Cerebellar nuclear complex (tissue), 1 donor: ENCODE data around the gene PSMG1.
"Not testable (repeated sequence)": the region's sequence is repeated elsewhere in the genome, so short reads cannot be mapped to it uniquely, and the experiment has no call there.

Experiments
- DNase-seq, 2 experiments: peaks; one replicate each; lab custom pipeline; 2025; lab: John Stamatoyannopoulos, UW

PSMG1 gene

DNA sequence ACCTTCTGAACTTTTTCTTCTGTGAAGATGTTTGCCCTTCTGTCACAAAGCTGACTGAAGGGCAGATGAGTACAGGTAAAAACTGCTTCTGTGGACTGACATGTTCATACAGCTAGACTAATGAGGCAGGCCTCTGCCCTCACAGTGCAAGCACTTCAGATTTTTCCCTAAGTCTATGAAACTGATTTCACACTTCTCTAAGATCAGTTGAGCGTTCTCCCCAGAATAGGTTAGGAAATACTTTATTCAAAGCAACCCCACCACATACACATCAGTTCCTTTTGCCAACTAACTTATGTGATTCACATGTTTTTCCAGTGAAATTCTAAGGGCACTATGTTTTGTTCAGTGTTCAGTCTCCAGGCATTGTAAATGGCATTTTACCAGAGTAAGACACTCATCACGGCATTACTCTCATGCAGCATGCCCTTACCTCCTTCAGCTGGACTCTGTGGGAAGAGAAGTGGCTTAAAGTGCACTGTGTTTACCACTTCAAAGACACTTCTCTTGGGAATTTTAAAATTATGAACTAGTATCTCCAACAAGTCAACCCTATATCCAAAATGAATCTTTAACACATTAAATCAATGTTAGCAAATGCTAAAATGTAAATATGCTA lies 5.4 kb upstream of the PSMG1 start:
- no peak for DNase-seq

DNA sequence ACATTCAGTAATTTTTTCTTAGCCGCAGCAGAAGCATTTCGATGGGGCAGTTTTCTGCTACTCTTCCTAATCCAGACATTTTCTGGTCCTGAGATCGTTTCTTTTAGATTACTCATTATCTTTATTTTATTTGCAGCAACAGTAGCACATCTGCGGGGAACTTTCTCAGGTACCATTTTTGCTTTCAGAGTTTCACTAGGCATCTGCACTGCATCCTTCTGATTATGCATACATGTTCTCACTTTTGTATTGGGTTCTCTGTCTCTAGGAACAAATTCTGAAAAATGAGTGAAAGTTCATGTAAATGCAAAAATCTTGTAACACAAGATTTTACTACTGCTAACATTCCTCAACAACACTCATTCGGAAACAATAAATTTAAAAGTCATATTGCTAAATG lies 3.9 kb upstream of the PSMG1 start:
- DNase-seq: no peak

DNA sequence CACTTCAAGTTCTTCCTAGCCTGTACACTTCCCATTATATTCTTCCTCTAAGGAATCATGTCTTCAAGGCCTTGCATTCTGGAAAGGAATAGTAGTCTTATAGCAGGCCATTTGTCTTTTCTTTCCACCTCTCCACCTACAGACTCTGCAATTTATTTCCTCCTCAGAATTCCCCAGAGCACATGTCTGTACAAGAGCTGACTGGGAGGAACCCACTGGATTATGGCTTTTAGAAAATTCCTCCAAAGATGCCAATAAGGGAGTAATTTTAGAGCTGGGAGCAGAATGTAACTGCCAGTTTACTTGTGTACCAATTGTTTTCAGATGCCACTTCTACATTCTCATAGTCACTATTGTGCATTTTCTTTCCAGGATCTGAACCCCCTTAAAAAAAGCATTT lies 3.4 kb upstream of the PSMG1 start:
- no peak for DNase-seq

DNA sequence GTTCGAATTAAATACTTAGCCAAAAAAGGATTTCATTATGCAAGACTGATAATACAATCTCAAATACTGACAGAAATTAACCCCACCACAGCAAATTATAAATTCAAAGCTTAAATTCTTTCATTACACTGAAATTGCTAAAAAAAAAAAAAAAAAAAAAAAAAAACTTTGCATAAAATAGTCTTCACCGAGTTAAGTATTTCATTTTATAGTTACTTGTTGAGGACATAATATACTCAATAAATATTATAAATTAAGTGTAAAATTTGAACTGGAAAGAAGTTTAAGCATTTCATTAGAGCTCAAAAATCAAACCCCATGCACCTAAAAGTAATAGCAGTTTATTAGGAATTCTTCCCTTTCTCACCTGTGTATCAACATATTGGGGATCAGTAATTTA lies 1.9 kb upstream of the PSMG1 start:
- DNase-seq: no peak

DNA sequence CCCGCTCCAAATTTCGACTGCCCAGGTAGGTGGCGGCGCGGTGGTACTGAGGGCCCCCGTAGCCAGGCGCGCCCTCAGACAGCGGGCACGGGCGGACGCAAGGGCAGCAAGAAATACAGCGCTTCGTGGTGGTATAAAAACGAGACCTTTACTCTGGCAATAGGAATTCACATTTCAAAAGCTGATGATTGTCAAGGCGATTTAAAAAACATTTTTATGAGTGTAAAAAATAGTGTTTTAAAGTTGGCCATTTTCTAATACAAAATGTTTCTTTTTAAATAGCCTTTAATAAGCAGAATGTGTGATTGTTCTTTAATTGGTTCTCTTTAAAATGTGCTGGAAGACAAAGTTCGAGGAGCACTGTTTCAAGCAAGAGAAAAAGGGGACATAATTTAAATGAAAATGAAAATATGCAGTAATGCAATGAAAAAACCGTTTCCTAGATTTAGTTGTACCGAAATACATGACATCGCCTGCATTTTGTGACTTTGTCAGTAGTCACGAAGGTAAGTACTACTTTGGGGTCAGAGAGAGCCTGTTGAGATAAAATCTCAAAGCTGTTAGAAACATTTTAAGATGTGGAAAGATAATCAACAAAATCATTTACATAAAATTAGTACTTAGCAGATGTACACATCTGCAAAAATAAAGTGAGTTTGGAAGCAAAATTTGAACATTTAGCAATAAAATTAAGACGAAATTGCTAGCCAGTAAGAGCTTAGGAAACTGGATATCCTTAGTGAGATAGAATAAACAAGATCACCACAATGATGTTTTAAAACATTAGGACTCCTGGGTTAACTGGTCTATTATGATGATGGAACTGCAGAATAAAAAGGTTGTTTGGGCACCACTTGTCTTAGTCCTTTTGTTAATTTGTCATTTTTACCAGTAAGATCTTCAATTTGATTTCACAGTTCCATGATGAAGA lies 1.1 kb upstream of the PSMG1 start:
- DNase-seq: no peak

DNA sequence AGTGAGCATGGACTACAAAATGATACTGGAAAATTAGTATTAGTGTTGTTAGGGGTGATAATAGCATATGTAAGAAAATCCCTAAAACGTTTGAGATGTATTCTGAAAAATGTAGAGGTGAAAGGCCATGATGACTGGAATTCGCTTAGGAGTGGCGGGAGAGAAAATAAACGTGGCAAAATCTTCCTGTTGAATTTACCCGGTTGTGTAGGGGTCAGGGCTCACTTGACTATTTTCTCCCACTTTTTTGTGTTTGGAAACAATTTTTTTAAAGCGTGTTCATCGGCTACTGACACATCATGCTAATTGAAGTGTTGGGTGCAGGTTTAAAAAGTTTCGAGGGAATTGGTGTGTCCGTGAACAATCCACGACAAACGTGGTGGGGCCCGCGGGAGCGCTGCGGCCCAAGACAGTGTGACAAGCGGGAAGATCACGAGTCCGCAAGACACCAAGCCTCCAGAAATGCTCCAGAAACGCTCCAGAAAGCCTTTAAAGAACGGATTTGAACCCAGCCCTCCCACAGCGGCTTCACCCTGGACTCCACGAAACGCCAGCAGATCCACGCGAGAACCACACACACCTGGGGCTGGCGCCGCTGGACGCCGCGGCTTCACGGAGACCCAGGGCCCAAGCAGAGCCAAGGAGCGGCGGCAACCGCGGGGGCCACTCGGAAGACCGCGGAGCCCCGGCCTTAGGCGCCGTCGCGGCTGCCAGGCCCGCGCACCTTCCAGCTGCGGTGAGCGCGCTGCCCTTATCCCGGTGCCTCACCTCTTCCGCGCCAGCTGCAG lies 573 bp downstream of the PSMG1 start:
- DNase-seq: no peak

DNA sequence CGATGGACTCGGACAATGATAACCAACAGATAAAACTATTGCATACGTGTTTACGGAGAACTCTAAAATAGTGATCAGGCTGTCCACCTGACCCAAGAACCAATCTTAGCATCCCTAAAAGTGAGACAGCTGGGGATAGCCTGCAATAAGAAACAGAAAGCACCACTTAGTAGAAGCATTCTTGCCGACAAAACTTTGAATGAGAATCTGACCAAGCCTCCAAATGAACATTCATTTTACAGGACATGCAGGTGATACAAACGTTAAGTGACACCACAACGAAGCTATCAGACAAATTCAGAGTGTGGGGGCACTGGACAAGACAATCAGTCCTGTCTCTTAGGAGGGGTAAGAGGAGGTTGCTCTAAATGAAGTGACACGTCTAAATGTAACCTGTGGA lies 1.2 kb downstream of the PSMG1 start:
- DNase-seq: no peak

DNA sequence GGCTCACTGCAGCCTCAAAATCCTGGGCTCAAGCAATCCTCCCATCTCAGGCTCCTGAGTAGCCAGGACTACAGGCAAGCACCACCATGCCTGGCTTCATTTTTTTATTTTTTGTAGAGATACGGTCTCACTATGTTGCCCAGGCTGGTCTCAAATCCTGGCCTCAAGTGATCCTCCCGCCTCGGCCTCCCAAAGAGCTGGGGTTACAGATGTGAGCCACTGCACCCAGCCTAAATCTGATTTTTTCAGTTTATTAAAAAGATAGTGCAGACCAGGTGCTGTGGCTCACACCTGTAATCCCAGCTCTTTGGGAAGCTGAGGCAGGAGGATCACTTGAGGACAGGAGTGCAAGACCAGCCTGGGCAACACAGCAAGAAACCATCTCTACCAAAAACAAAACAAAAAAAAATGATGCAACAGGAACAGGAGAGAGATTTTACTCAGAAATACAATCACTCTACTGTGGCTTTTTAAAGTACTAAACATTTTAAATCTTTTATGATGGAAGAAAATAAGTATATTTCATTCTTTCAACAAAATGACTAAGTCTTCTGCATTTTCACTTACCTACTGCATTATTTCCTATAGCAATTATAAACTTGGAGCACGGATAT lies 1.9 kb downstream of the PSMG1 start:
- no peak for DNase-seq

DNA sequence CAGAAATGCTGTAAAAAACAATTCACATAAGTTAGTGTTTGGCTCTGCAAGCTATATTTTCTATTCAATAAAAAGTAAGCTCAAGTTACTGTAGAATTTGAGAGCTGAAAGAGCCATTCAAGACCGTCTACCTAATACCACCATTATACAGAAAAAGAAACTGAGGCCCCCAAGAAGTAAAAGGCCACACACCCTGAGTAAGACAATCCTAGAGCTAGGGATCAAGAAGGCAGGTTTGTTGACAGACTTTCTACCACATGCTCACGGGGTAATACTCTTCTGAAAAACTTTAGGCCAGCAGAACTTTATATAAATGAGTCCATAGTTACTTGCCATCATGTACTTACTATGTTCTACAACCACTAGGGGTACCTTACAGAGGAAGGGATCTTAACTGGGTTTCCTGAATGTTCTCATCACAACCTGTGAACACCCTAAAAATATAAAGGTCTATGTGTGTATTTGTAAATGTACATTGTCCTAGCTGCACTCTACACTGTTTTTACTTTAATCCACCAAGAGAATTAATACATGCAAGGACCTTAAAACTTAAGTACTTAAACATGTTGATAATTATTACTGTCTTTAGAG lies 2.7 kb downstream of the PSMG1 start:
- DNase-seq: no peak

DNA sequence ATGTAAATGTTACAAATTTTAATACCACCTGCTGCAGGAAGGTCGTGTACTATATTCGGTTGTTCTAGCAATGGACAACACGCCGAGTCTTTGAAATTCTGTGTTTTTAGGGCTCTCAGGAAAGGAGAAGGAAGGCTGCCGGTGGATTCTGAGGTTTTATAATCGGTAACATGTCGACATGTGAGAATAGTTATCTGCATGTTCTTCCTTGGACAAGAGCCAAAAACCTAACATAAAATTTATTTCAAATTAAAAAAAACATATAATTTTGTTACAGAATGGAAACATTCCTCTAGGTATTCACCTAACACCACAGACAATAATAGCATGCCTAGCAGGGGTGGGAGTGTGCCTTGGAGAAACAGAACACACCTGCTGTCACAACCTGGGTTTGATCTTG lies 4.8 kb downstream of the PSMG1 start:
- no peak for DNase-seq

DNA sequence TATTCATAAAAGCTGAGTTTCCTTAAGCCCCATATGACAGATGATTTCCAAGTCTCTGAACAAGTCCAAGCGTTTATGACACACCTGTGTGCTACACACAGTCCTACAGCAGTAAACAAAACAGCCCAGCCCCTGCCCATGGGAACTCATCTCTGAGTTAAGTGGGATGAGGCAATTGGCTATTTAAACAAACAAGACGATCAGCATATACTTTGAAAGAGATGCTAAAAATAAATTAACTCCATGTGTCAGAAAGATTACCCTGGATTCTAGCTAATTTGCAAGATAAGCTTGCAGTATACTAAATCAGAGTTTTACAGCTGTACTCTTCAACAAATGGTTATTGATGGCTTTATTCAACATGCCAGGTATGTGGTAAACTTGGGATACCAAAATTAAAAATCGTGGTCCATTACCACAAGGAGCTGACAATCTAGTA lies 7.0 kb downstream of the PSMG1 start:
- DNase-seq: no peak

DNA sequence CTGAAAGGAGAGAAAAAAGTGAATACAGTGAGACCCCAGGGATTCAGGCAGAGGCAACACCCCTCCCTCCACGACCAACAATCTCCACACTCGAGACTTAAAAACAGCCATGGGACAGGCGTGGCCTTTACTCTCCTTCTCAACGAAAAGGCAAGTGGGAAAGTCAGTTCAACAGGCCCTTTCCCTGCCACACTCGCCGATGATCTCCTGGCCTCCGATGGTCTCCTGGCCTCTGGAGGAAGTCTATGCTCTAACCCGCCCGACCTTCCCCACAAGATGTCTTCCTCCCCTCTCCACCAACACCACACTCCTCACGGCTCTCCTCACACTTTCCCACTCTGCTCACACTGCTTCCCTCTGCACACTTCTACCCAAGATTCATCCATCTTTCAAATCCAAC lies 7.6 kb downstream of the PSMG1 start:
- DNase-seq: no peak

DNA sequence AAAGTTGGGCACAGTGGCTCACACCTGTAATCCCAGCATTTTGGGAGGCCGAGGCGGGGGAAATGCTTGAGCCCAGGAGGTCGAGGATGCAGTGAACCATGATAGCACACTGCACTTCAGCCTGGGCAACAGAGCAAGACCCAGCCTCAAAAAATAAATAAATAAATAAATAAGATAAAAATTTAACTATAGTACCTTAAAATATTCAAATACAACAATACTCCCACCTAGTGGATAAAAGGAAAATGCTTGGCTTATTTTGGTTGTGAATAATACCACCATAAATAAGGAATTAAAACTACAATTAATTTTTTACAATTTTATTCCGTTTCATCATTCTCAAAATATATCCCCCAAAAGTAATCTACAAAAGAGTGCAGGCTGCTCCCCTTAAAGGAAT lies 8.1 kb downstream of the PSMG1 start:
- no peak for DNase-seq

DNA sequence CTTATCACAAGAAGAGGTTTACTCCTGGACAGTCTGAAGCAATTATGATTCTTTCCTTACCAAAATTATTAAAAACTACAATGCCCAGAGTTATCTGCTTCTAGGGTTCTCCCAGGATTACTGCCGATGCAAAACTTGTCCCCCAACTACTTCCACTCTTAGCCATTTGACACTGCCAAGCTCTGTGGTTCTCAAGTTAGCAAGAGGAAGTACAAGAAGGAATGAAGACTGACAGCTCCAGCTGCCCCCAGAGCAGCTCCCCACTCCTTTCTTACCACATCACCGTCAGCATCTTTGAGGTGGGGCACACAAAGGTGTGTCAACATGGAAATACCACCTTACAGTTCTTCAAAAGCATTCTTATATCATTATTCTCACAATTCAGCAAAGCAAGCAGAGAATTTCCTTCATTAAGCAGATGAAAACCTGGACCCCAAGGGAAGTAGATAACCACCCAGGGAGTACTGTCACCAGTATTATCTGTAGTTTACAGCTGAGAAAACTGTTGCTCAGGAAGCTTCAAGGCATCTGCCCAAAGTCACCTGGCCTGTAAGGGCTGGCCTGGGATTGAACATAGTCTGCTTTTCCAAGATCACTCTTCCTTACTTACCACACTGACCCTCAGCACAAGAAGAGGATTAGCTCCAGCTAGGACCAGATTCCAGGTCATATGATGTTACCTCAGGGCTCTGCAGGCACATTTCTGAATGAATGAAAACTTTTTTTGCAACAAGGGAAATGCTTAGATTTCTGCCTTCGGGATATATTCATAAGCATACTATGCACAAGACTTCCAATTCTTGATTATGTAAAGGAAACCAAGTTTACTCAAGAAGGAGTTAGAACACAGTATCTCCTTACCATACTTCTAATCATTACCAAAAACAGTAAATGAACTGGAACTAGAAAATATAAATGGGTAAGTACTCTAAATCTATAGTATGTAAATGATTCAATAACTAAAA lies 9.3 kb downstream of the PSMG1 start:
- DNase-seq: no peak

DNA sequence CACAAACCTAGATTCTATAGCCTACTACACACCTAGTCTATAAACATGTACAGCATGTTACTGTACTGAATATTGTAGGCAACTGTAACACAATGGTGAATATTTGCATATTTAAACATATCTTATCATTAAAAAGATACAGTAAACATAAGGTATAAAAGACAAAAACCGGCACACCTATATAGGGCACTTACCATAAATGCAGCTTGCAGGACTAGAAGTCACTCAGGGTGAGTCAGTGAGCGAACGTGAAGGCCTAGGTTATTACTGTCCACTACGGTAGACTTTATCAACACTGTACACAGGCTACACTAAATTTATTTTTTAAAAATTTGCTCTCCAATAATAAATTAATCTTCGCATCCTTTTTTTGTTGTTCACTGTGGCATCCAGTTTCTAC lies 13.3 kb downstream of the PSMG1 start:
- no peak for DNase-seq

DNA sequence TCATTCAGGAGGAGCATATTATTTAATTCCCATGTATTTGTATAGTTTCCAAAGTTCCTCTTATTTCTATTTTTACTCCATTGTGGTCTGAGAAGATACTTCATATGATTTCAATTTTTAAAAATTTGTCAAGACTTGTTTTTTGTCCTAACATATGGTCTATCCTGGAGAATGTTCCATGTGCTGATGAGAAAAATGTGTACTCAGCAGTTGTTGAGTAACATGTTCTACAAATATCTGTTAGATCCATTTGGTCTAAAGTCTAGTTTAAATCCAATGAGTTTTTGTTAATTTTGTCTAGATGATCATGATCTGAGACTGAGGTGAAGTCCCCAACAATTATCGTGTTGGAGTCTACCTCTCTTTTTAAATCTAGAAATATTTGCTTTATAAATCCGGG lies 14.5 kb downstream of the PSMG1 start:
- no peak for DNase-seq

DNA sequence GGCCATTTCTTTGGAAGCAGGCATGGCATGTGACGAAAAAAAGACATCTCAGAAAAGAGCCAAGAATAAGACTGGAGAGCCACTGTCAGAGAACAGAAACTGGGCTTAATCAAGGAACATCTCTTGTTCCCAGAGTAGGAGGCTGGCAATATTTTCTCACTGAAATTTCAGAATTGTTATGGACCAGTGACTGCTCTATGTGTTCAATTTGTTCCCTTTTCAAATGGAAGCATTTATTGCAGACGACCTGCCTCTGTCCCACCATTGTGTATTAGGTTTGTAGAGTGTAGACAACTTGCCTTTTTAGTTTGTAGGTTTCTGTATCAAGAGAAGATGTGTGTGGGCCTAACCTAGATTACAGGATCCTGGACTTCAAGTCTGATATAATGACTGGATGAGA lies 18.7 kb downstream of the PSMG1 start:
- no peak for DNase-seq

DNA sequence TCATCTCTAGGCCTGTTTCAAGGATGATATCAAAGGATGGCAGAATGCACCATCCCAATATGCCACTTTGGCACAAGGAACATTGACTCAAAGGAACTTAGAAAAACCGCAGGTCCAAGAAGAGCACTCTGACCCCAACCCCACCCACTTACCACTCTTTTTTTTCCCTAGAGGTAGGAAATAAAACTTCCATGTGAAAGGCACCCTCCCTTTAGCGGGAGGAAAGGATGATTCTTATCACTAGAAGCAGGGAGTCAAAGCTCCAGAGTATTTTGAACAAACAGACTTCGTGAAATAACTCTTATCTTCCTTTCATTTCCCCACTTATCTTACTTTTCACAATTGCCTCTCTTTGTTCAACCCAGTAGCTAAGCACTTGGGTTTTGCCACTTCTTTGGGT lies 22.2 kb downstream of the PSMG1 start:
- DNase-seq: no peak

DNA sequence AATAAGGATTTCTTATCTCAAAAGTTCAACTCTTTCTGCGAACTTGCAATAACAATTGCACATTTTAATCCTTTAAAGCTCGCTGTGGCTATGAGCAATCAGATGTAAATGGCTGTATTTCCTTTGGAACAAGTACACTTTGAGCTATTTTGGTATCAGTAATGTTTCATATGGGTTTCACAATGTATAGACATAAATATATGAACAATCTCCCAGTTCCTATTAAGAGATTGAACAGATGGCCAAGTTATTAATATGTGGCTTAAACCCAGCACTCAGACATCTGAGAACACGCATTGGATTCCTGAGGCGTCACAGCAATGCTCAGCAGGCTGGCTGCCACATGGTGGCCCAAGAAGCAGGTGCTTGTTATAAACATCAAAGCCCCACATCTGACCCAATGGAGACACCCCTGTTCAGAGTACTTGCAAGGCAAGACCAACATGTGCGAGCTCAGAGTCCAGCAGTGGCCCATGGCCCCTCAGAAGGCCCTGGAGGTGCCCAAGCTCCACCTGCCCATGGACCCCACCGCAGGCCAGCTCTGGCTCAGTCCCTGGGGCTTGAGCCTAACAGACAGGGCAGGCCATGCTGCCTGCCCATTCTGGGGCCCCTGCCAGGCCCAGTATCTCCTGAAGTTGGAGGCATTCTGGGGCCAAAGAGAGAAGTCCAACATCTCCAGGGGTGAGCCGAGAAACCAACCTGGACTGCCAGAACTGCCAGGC lies 23.7 kb downstream of the PSMG1 start:
- no peak for DNase-seq

DNA sequence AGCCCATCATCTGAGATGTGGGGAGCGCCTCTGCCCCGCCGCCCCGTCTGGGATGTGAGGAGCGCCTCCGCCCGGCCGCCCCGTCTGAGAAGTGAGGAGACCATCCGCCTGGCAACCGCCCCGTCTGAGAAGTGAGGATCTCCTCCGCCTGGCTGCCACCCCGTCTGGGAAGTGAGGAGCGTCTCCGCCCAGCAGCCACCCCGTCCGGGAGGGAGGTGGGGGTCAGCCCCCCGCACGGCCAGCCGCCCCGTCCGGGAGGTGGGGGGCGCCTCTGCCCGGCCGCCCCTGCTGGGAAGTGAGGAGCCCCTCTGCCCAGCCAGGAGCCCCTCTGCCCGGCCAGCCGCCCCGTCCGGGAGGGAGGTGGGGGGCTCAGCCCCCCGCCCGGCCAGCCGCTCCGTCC lies 26.0 kb downstream of the PSMG1 start:
- not testable (repeated sequence) for DNase-seq
